SK-N-DZ (cell line): ENCODE results near the gene ZNF654.
"Not testable (repeated sequence)": the region's sequence is repeated elsewhere in the genome, so short reads cannot be mapped to it uniquely, and the experiment has no call there.

Experiments
- DNase-seq: peaks from one replicate; pipeline ENCODE4 v3.0.0-alpha.2; 2015; ENCODE audit warnings: low spot score

Gene ZNF654

DNA sequence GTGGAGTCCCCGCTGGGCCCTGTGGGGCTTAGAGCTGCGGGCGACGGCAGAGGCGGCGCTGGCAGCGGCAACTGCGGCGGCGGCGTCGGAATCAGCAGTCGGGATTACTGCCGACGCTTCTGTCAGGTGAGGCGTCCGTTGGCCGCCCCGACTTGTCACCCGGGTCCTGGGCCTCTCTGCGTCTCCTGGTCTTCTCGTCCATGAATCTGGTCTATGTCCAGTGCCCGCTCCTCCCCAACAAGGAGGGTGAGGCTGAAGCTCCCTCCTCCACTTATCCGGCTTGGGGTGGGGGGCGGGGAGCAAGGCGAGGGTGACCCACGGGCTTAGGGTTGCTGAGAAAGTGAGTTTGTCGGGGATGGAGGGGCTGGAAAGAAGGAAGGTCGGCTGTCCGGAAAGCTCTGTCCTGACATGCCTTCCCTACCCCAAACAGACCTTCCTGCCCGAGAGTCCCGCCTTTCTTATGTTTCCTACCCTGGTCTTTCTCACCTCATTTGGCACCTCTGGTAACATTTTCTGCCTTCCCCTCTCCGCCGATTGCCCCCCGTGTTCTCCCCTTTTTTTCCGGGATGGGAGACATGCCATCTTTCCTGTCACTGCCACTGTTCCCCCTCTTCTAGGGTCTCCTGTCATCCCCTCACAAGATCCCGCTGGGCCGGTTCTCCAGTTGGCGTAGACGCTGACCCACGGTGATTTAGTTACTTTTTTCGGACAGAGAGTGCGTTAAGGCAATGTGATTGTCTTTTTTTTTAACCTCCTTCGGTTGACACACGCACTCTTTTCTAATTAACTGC is 520 bp downstream of the ZNF654 start:
- no peak for DNase-seq

DNA sequence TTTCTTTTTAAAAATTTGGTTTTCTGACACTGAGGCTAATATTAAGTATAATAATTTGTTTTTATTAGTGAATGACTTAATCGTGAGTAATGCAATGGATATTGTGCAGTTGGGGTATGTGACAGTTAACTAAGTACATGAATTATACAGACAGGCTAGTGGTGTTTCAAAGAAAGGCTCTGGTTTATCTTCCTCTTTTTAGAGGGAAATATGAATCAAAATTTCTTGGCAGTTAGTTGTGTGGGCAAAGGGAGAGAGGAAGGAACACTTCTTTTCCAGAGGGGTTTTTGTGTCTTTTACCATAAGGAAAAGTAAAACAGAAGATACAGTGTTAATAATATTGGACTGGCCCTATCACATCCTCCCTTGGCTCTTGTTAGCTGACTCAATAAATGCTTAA is 2.7 kb downstream of the ZNF654 start:
- no peak for DNase-seq

DNA sequence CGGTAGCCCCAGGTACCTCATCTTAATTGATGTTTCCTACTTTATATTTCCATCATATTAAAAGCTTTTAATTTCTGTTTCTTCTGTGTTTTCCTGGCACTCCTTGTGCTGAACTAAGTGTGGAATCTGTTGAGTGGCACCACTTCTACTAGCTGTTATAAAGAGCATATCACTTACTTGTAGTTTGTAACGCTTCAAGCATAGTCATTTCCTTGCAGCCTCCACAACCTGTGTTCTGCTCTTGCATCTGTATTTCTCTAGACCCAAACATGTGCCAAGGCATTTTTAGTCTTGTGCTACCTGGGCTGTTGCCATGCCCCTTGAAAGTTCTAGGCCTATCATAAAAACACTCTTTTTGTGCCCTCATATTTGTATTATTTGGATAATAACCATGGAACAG is 16.0 kb downstream of the ZNF654 start:
- no peak for DNase-seq

DNA sequence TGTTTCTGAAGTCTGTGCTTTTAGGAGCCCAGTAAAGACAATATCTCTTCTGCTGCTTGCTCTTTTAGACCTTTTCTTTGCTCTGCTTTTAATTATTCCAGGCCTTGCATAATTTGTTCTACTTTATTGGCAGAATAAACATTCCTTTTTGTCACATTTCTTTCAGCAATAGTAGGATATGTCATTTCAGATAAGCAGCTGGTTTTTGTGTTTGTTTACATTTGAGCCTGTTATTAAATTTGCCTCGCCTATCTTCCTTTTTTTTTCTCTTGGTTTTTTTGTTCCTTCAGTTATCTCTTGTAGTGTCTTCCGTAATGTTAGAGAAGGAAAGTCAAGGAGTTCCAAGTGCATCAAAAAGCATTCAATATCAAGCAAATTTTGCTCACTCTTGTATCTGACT is 16.4 kb downstream of the ZNF654 start:
- DNase-seq, result no peak

DNA sequence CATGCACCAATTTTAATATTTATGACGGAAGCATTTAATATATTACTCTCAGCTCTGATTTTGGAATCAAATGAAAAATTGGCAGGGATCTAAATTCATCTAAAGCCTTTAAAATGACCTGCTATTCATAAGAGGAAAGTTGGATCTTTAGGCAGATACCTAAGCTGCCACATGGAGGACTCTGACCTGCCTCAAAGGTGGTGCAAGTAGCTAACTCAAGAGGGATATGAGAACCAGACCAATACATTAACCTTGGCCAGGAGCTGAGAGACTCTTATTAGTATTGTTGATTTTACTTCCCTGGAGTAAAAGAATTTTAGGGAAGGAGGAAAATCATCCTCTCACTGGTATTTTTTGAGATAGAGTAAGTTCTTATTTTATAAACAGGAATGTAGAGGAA is 17.7 kb downstream of the ZNF654 start:
- DNase-seq, result no peak

DNA sequence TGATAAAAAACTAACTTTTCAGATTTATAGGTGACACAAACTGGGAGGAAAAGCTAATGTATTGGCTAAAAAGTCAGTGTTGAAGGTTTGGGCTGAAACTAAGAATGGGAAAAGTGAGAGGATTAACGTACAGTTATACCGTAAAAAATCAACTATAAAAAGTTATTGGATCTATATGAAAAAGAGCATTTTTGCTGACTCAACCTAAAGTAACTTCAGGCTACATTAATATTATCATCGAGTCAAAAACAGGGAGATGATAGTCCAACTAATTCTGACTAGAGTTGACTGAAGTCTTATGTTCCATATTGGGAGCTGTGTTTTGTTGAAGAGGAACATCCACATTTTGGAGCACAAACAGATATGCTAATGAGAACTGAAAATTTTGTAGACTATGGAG is 19.9 kb downstream of the ZNF654 start:
- DNase-seq, result no peak

DNA sequence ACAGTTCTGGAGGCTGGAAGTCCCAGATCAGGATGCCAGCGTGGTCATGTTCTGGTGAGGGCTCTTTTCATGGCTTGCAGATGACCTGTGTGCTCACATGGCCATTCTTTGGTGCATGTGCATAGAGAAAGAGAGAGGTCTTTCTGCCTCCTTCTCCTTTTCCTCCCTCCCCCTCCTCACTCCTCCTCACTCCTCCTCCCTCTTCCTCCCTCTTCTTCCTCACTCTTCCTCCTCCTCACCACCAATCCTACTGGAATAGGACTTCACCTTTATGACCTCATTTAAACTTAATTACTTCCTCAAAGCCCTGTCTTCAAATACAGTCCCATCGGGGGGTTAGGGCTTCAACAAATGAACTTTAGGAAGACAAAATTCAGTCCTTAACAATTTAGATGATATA is 23.8 kb downstream of the ZNF654 start:
- DNase-seq, result no peak

DNA sequence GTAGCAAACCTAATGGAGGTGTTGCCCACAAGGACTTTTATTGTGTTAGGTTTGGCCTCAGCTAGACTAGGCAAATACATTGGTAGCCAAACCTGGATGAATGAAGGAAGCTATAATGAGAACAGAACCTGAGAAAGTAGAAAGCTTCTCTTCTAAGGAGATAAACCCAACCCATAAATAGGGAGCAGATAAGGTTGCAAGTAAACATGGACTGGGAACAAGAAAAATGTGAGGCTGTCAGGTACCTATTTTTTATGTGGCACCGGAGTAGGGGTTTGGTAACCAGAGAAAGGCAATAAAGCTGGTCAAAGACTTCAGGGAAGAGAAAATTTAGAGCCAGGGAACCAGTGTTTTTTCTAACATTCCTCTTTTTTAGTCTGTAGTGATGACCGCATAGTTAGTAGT is 25.0 kb downstream of the ZNF654 start:
- DNase-seq, result no peak

DNA sequence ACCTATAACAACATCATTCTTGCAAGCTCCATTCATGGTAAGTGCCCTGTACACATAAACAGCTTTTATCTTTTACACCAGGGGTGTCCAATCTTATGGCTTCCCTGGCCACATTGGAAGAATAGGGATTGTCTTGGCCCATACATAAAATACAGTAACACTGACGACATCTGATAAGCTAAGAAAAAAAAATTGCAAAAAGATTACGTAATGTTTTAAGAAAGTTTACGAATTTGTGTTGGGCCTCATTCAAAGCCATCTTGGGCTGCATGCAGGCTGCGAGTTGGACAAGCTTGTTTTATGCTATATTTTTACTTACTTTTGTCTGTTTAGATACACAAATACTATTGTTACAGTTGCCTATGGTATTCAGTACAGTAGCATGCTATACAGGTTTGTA is 31.6 kb downstream of the ZNF654 start:
- no peak for DNase-seq

DNA sequence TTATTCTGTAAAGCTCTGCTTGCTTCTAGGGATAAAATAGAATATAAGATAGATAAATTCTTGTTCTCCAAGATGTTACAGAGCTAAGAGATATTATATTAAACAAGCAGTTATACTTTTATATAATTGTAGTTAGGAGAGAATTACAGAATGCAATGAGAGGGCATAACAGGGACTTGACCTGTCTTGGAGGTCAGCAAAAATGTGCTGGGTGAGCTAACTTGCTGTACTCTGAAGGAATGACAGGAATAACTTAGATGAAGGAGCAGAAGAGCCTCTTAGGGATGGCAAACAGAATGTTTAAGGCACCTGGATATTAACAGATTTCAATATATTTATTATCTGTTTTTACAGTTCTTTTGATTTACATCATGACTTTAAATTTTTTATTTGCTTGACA is 33.2 kb downstream of the ZNF654 start:
- DNase-seq, result no peak

DNA sequence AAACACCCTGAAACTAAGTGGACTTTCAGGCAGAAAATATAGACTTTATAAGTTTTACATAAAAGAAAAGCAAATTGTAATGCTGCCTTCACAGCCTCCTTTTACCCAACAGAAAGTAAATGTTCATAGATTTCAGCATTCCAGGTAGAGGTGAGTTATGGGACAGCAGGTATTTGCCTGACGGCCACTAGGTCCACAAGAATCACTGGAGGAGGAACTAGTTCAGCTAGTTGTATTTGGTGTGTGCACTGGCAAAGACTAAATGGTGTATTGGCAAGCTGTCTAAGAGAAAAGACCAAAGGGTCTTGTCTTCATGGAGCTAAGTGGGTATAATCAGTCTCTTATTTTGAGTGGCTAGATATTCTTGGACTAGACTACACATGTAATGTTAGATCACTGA is 34.2 kb downstream of the ZNF654 start:
- DNase-seq, result no peak

DNA sequence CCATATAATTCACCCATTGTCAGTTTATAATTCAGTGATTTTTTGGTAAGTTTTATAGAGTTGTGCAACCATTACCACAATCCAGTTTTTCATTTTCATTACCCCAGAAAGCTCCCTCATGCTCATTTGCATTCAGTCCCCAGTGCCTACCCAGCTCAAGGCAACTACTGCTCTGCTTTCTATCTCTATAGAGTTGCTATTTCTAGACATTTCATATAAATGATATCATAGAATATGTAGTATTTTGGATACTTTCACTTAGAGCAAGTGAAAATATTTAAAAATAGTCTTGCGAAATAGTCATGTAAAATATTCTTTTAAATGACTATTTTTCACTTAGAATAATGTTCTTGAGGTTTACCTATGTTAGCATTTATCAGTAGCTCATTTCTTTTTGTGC is 42.1 kb downstream of the ZNF654 start:
- DNase-seq, result no peak

DNA sequence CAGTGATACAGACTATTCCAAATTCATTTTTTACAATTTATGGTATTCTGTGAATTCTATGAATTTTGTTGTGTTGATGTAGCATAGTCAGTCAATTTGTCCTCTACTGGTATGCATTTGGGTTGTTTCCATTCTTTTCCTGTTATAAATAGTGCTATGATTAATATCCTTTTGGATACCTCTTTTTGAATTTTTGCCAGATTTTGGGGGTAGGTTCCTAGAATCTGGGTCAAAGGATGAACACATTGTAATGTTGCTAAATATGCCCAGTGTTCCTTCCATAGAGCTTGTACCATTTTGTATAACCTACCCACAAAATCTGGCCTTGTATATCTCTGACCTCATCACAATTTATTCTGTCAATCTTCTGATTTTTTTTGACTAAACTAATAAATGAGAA is 46.3 kb downstream of the ZNF654 start:
- DNase-seq, result no peak

DNA sequence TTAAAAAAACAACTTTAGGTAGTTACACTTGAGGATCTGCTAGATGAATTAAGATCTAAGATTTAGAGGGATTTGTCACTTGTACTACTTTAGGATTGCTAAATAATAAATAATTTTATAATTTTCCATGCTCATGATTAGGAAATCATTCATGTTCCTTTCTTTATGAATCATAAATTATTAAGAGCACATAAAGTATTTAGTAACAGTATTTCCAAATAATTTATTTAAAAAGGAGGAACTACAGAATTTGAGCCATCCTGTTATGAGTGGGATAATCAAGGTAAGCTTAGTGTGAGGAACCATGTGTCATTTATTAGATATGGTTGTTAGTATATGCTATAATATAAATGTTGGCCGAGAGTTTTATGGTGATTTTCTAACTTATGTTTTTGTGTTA is 53.2 kb downstream of the ZNF654 start:
- DNase-seq, result no peak

DNA sequence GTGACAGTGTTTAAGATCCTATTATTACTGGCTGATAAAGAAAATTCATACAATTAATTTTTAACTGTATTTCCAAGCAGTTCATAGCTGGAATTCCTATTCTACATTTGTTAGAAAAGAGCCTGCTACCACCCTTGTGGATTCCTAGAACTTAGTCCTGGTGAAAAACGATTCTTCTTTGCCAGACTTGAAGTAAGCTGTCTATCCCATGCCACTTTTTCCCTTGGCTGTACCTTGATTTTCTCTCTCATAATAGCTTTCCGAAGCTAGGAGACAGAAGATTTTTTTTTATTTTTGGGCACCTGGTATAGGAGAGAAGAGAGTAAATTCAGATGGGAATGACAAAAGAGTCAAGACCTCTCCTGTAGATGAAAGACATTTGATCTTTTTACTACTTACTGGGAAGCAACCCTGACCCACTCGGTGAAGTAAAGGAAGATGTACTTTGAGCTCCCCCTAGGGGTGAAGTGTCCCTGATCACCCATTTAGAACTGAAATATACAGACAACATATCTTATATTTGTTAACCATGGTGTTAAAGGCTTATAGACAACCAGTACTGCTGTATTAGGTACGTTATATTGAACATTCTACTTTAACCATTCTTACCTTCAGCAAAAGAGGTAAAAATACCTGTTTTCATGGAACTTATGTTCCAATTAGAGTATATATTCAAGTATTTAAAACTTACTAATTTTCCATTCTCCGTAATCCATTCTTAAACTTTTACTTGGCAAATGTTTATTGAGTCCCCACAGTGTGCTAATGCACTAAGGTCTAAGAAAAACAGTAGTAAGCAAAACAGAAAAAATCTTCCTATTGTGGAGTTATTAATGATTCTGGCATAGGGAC is 54.5 kb downstream of the ZNF654 start:
- DNase-seq, result peak; percentile 66

DNA sequence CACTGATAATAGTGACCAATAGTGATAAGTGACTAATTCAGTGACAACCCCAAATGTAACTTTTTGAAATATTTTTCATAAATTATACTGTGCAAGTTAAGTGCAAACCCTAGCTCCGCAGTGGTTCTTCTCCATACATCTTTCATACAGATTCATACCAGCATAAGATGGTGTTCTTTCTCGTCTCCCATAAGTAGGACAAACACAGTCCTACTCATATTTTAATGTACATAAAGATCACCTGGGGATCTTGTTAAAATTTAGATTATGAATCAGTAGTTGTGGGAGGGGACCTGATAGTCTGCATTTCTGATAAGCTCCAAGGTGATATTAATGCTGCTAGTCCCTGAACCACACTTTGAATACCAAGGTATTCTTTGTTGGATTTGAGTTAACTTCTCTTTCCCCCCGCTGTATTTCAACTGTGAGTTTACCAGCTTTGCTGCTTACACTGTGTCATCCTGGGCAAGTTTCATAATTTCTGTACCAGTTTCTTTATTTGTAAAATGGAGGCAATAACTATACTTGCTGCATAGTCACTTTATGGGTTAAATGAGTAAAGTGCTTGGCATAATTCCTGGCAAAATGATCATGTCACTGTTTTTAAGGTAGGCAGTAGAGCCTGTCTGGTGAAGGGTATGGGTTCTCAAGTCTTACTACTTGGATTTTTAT is 56.0 kb downstream of the ZNF654 start:
- no peak for DNase-seq

DNA sequence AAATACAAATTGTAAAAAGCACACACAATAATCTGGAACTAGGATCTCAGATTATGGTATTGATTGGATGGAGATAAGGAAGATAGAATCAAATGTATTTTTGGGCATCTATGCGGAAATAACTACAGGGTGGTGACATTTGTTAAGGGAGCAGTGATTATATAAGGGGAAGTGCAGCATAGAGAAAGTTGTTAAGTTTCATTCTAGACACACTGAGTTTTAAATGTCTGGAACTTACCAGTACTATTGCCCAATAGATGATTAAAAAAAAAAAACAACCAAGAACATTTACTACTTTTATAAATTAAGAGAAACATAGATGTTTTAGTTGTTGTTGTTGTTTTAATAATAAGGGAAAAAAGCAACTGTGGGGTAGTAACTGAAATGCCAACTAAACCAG is 58.6 kb downstream of the ZNF654 start:
- no peak for DNase-seq

DNA sequence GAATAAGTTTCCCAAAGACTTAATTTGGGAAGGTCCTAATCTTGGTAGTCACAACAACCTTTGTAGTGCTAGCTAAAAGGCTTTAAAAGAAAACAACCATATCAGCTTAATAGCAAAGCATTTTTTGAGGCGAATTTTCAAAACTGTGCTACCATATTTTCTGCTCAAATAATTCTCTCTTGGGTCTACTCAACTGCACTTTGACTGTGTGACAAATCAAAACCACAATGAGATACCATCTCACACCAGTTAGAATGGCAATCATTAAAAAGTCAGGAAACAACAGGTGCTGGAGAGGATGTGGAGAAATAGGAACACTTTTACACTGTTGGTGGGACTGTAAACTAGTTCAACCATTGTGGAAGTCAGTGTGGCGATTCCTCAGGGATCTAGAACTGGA is 59.5 kb downstream of the ZNF654 start:
- DNase-seq, result not testable (repeated sequence)

DNA sequence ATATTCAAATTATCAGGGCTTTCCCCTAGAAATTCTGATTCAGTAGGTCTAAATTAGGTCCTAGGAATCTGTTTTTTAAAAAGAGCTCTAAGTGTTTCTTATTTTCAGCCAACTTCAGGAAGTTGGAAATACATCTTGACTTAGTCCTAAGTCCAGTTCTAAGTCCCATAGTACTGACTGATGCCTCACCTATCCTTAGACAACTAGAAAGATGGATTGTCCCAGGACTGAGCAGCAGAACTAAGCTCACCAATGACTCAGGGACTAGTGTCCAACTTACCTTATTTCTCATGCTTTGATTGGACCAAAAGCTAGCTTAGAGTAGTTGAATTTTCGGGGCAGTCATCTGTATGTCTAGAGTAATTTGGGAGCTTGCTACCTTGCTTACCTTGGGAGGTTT is 64.5 kb downstream of the ZNF654 start:
- no peak for DNase-seq

DNA sequence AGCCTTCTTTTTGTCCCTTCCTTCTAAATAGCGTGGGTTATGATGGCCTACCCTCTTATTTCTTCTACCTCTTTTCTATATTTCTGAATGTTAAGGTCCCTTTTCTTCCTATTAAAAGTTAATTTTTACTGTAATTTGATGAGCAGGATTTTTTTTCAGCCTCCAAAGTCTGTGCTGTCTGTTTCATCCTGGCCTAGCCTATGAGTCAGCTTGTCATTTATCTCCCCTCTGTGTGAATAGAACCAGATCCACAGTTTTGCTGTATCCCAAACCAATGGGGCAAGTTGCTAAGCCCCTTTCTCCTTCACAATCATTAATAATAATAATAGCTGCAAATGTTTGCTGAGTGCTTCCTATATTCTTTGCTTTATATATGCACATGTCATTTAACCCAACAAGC is 72.6 kb downstream of the ZNF654 start:
- no peak for DNase-seq

DNA sequence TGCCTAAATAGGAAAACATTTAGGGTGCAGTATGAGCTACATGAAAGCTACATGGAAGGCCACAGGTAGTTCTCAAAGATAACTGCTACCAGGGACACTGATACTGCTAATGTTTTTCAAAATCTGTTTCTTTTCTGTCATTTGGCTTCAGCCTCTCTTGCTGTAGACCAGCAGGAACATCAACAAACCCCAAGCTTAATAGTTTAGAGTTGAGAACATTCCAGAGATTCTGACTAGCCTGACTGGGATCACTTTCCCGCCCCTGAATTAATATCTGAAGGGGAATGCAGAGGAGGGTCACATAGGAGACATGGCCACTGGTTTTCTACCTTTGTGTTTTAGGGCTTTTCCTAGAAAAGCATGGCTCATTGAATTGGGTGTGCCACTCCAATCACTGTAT is 73.8 kb downstream of the ZNF654 start:
- no peak for DNase-seq

DNA sequence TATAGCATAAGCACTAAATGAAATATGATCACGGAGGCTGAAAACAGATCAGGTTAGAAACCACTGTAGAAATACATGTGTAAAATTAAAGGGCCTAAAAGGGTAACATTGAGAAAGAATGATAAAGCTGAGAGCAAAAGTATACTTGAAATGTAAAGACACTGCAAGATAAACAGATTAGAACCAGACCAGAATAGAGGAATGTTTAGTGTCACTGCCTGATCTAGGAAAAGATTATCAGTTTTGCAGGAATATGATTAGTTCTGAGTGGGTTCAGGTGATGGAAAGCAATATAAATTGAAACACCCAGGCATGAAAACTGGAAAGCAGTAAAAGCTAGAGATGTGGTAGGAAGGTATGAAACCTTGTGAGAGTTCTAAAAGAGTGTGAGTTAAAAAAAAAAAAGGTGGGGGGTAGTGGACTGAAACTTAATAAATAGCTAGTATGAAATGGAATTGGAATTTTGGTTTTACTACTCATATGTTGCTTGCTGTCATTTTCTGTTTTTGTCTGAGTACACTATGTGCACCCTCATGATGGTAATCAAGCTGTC is 74.7 kb downstream of the ZNF654 start:
- peak; percentile 69 for DNase-seq
